Fibroblast of skin of right biceps (primary cell): ENCODE data around the gene ADD2.
A peak's percentile ranks its signal among the peaks of the same experiment; 100 is the strongest.
"Not testable (repeated sequence)": the region's sequence is repeated elsewhere in the genome, so short reads cannot be mapped to it uniquely, and the experiment has no call there.

Experiments
- DNase-seq: peaks from one replicate; pipeline ENCODE4 v3.0.0-alpha.2; 2013

The ADD2 gene

GRCh38 chr2:70767699-70768589, at the start of gene ADD2:
Gene ADD2, minus strand, starts transcription at chr2:70768200. Its CDS starts 61,792 bp downstream, at chr2:70706408.
- DNase-seq: peak; percentile 71

GRCh38 chr2:70817284-70817954, 49.4 kb upstream of the ADD2 start:
- DNase-seq: no peak

GRCh38 chr2:70816726-70817125, 48.7 kb upstream of the ADD2 start:
- no peak for DNase-seq

- DNase-seq: no peak
These were observed 41.3 kb upstream of the ADD2 start for GRCh38 chr2:70808983-70809958.

DNA sequence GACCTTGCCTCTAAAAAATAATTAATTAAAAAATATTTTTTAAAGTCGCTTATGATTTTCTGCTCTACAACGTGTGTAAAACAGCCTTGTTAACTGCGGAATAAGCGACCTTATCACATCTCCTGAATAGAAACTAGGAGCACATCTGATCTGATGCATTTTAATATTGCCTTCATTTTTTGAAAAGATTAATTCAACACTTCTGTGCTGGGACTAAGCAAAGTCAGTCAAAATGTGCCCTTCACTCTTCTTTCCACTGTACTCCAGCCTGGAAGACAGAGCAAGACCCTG, 39.8 kb upstream of the ADD2 start:
- DNase-seq: no peak

DNA sequence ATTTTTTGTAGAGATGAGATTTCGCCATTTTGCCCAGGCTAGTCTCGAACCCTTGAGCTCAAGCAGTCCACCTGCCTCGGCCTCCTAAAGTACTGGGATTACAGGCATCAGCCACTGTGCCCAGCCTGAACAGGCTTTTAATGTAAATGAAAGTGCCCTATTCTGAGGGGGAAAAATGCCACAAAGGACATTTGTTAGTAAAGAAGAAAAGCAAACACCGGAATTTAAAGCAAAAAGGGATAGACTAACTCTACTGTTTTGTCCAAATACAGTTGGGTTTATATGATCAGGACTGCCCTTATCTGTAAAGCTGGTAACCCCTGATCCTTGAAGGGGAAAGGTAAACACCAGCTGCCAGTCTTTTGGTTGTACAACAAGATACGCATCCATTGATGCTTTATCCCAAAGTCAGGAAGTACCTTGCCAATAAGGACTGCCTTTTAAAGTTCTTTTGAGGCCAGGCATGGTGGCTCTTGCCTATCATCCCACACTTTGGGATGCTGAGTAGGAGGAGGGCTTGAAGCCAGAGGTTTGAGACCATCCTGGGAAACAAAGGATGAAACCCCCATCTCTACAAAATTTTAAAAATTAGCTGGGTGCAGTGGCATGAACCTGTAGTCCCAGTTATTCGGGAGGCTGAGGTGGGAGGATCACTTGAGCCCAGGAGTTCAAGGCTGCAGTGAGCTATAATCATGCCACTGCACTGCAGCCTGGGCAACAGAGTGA, 39.3 kb upstream of the ADD2 start:
- no peak for DNase-seq

GRCh38 chr2:70806620-70807019, 38.6 kb upstream of the ADD2 start:
- no peak for DNase-seq

DNA sequence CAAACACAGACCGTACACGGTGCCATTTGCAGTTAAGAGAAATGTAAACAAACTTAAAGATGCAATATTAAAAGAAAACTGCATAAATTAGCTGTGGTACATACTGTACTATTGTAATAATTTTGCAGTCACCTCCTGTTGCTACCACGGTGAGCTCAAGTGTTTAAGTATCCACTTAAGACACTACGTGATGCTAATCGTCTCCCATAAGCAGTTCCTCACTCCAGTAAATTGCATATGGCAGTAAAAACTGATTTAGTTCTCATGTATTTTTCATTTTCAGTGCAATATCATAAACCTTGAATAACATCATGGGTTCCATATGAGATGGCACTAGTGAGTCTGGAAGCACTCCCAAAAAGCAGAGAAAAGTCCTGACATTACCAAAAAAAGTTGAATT, 38.0 kb upstream of the ADD2 start:
- no peak for DNase-seq

DNA sequence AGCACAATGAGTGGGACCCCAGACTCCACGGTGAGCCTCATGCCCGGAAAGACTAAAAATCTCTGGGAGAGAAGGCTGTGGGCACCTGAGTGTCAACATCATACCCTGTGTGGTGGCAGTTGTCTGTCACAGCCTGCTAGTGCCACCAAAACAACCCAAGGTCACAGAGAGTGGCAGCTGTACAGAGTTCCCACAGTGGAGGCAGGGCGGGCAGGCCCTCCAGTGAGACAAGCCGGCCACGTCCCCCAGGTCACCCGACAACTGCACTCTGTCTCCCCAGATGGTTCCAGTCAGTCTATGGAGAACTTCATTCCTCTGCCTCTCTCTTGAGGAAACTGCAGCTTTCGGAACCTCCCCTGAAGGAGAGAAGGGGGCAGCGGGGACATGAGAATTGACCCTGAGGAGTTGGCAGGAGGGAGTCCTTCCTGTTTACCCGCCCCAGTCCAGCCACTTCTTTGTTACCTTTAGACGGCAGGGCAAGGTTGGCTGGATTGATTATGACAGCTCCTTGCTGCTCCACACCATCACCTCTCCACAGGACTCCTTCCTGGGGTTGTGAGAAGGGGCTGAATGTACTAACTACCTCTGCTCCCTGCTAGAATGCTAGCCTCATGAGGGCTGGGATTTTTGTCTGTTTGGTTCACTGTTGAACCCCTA, 33.7 kb upstream of the ADD2 start:
- no peak for DNase-seq

DNA sequence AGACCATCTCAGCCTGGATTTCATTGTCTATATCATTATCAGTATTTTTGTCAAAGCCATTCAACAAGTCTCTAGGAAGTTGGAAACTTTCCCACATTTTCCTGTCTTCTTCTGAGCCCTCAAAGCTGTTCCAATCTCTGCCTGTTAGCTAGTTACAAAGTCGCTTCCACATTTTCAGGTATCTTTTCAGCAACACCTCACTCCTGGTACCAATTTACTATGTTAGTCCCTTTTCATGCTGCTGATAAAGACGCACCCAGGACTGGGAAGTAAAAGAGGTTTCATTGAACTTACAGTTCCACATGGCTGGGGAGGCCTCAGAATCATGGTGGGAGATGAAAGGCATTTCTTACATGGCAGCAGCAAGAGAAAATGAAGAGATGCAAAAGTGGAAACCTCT, 31.7 kb upstream of the ADD2 start:
- no peak for DNase-seq

DNA sequence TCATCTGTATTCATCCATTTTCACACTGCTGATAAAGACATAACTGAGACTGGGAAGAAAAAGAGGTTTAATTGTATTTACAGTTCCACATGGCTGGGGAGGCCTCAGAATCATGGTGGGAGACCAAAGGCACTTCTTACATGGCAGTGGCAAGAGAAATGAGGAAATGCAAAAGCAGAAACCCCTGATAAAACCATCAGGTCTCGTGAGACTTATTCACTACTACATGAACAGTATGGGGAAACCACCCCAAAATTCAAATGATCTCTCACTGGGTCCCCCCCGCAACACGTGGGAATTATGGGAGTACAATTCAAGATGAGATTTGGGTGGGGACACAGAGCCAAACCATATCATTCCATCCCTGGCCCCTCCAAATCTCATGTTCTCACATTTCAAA, 30.0 kb upstream of the ADD2 start:
- DNase-seq: not testable (repeated sequence)

- DNase-seq: no peak
These were observed 29.5 kb upstream of the ADD2 start for GRCh38 chr2:70797506-70797905.

DNA sequence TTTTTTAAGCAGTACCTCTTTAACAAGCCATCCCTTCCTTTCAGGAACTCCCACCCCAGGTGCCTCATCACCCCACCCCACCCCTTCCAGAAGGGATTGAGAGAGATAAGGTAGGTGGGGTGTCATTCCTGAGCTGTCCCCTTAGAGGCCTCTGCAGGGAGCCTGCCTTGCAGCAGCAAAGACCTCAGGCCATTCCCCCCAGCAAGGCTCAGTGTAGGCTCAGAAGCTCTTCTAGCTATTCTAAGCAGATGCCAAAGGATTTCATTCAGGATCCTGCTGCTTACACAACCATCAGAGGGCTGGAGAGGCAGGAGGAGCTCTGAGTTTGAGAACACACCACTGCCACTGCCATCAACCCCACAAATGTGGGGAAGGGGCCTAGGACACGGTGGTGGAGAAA, 28.3 kb upstream of the ADD2 start:
- no peak for DNase-seq

- DNase-seq: no peak
These were observed 27.4 kb upstream of the ADD2 start for GRCh38 chr2:70795164-70795995.

GRCh38 chr2:70793450-70793849, 25.4 kb upstream of the ADD2 start:
- DNase-seq: no peak

- DNase-seq: no peak
These were observed 22.3 kb upstream of the ADD2 start, which contains the start of gene FIGLA for GRCh38 chr2:70790136-70790828. Gene FIGLA, minus strand, starts transcription at chr2:70790643. Its CDS starts 5 bp downstream, at chr2:70790638.

DNA sequence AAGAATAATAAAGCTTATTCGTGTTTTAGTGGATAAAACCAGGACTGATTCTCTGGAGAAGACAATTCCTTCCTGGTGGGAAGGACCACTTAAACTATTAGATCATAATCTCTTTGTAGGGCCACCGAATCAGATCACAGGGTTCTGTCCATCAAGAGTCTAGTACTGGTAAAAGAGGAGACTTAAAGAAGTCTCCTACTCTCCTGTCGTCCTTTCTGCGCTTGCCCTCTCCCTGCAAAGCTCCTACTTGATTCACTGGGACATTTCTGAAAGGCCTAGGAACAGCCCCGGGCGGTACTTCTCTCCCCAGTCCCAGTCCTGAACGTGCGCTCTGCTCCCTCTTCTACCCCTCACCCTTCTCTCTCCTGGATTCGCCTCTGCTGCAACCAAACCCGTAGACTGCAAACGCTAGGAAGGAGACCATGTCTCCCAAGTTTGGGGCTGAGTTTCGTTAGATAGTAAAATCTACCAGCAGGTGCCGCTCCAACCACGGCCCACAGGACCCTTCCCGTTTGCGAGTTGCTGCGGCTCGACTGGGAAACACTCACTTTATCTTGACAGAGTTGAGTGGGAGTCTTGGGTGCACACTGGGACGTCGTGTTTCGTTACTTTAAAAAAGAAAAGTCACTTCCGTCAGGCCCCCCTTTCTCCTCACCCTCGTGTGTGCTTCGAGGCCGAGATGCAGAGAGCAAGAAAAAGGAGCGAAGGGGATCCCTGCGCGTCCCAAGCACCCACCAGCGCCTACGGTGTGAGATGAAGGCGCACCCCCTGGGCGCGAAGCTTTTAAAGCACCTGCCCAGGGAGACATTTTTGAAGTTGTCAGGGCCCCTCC, 21.5 kb upstream of the ADD2 start:
- DNase-seq: peak; percentile 55

GRCh38 chr2:70785137-70785911, 17.3 kb upstream of the ADD2 start:
- DNase-seq: peak; percentile 54

- DNase-seq: no peak
These were observed 16.3 kb upstream of the ADD2 start for GRCh38 chr2:70784320-70784719.
